Body of pancreas (tissue), 4 donors: ENCODE measurements around the gene ZNF460. TPM values are rescaled to one million over a fixed set of nuclear protein-coding genes. Genes with fewer than 3 reads are reported as not detected.
A peak's percentile ranks its signal among the peaks of the same experiment; 100 is the strongest.

Experiments
- ATAC-seq: fragments of 150-250 bp; one replicate; pipeline ENCODE4 v1.9.1; 2016
- DNase-seq, 4 donors: peaks; one replicate each; pipeline ENCODE4 v3.0.0-alpha.2; 2019
- H3K27ac ChIP-seq, 4 donors: fragments of 200-600 bp; sonication (generic); 1 replicate in 3 of 4; 2 replicates in 1 of 4; pipeline versions ENCODE4 v1.5.1 to v1.6.1; 2016 to 2019; ENCODE audit warnings: mild to moderate bottlenecking in 1 of 4, mixed read lengths in 1 of 4, moderate library complexity in 1 of 4
- H3K27me3 ChIP-seq, 2 donors: fragments of 200-600 bp; sonication (generic); one replicate each; pipeline ENCODE4 v1.6.0; 2016; ENCODE audit warnings: mild to moderate bottlenecking in 1 of 2
- H3K36me3 ChIP-seq, 2 donors: fragments of 200-600 bp; sonication (generic); replicated peaks in 1 of 2; 2 replicates each; pipeline ENCODE4 v1.5.1; 2016; ENCODE audit warnings: low read depth in 2 of 2; ENCODE audit not compliant: insufficient read depth in 1 of 2
- H3K4me1 ChIP-seq: fragments of 200-600 bp; sonication (generic); one replicate; pipeline ENCODE4 v1.6.0; 2016
- H3K4me3 ChIP-seq, 2 donors: fragments of 200-600 bp; sonication (generic); 1 replicate in 1 of 2; 2 replicates in 1 of 2; pipeline ENCODE4 v1.5.1; 2016 to 2019
- H3K9me3 ChIP-seq, 3 donors: fragments of 200-600 bp; sonication (generic); 1 replicate in 2 of 3; 2 replicates in 1 of 3; pipeline ENCODE4 v1.5.1; 2016
- POLR2A ChIP-seq, 3 donors: fragments of 450-650 bp; IDR thresholded peaks; one replicate each; pipeline ENCODE4 v1.6.1; 2016; ENCODE audit warnings: antibody characterized with exemption in 3 of 3, mild to moderate bottlenecking in 2 of 3
- WGBS, 2 donors: methylation state at CpG; one replicate each; pipeline ENCODE4 v1.1.5; 2017; 5-methylcytosine and 5-hydroxymethylcytosine counted together
- intact Hi-C: fragments of 100-400 bp; cut with DNase I; formaldehyde crosslinking; loops from one replicate; pipeline ENCODE4 v1.15.1; 2023
- total RNA-seq, 2 donors: library from RNA; depleted of rRNA; stranded (reverse); fragments of >200 nt; gene quantifications; one replicate each; pipeline ENCODE4 v1.1.0, GENCODE V29; 2016
- TF ChIP-seq, protein P1 (sequence below), 7 experiments: fragments of 450-650 bp in 4 of 7; fragments of 200-600 bp in 3 of 7; sonication (generic) in 3 of 7; IDR thresholded peaks; one replicate each; pipeline ENCODE4 v1.5.1; 2016 to 2019; ENCODE audit warnings: antibody characterized with exemption in 7 of 7

Gene ZNF460
- total RNA-seq, 2 donors from 2014 or later = 22.7 to 30.1 TPM

DNA sequence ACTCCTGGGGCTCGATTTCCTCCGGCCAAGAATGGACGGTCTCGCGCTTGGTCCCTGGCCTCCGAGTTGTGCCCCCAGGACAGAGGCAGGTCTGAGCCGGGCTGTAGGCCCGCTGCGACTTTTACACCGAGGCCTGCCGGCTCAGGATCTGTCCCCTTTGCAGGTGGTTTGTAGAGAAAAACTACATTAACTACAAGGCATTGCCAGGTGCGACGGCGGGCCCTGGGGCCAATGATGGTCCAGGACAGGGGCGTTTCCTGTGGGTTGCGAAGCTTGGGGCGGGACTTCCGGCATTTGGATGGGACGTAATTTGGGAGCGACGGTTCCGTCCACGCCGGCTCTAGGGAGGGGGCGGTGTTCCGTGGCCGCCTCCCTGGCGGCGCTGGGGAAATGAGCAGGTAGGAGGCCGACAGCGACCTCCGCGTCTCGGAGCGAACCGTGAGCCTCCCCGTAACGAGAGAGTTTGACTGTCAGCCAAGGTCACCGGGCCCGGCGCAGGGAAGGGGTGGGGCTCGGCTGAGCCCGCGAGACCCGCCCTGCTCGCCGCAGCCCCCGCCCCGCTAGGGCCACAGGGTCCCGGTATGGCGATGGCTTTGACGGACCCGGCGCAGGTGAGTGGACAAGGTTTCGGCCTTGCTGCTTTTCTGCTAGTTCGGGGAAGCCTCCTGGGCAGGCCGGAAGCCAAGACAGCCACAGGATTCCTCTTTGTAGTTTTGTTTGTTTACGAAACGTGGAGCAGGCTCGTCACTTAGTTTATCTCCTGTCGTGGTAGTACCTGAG lies 39.8 kb upstream of the ZNF460 start, which contains the start of gene ZNF805:
TSS of gene ZNF805 (plus strand) at position 322 of the 780 bp plus-strand sequence. CDS start at position 582, 260 bp downstream.
- Histone ChIP-seq H3K27me3 (no peaks in the 10 kb centered on the region), H3K27ac (peak within 1 kb of the TSS; percentile 70 to 91 (median 83)), H3K9me3 (no peaks in the 10 kb centered on the region), H3K4me1 (peaks cover 26% of the 10 kb centered on the region), H3K4me3 (peak within 1 kb of the TSS; percentile 67 to 73), H3K36me3 (peaks cover 6 to 9% of the 10 kb centered on the region in 2 donors)
- intact Hi-C loops = no loop called here
- ATAC-seq = peak; percentile 98
- 0% methylated on average over 6 to 54 of the region's 61 CpGs for WGBS, 2 donors
- peak; percentile 96 to 97 (median 96) for DNase-seq
- peak; percentile 27 to 74 (median 74) for TF ChIP-seq POLR2A (IDR thresholded peaks at IDR 0.05)
- TF ChIP-seq, protein P1, sequence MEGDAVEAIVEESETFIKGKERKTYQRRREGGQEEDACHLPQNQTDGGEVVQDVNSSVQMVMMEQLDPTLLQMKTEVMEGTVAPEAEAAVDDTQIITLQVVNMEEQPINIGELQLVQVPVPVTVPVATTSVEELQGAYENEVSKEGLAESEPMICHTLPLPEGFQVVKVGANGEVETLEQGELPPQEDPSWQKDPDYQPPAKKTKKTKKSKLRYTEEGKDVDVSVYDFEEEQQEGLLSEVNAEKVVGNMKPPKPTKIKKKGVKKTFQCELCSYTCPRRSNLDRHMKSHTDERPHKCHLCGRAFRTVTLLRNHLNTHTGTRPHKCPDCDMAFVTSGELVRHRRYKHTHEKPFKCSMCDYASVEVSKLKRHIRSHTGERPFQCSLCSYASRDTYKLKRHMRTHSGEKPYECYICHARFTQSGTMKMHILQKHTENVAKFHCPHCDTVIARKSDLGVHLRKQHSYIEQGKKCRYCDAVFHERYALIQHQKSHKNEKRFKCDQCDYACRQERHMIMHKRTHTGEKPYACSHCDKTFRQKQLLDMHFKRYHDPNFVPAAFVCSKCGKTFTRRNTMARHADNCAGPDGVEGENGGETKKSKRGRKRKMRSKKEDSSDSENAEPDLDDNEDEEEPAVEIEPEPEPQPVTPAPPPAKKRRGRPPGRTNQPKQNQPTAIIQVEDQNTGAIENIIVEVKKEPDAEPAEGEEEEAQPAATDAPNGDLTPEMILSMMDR (IDR thresholded peaks at IDR 0.05) = peak in 4 of 7 experiments; percentile 13 to 36 (median 30)

DNA sequence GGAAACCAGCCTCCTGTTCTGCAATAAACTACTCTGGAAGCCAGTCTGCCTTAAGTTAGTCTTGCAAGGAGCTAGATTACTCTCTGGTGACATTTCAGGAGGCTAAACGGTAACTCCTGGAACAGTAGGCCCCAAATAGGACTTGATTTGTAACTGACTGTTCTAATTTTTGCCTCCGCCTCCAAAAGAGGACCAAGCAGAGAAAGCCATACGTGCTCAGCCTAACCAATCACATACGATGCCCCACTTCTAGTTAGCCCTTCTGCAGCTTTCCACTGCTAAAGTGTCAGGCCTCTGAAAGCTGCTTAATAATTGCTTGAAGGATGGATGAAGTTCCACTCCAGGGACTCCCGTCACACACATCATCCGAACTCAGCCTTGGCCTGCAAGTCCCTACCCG lies 39.1 kb upstream of the ZNF460 start:
- H3K27me3 ChIP-seq = no peaks in the 10 kb centered on the region
- intact Hi-C loops = no loop called here
- no peak for DNase-seq
- peak overlapping the region; percentile 67 to 73 for H3K4me3 ChIP-seq
- no peak for ATAC-seq
- peaks cover 26% of the 10 kb centered on the region for H3K4me1 ChIP-seq
- 6 to 11% methylated on average over 7 of the region's 7 CpGs for WGBS, 2 donors
- H3K9me3 ChIP-seq = no peaks in the 10 kb centered on the region
- H3K27ac ChIP-seq = peak overlapping the region; percentile 70 to 91 (median 83)
- H3K36me3 ChIP-seq = peaks cover 6 to 11% of the 10 kb centered on the region in 2 donors
- TF ChIP-seq POLR2A (IDR thresholded peaks at IDR 0.05) = no peak
- TF ChIP-seq, protein P1 (IDR thresholded peaks at IDR 0.05) = no peak

DNA sequence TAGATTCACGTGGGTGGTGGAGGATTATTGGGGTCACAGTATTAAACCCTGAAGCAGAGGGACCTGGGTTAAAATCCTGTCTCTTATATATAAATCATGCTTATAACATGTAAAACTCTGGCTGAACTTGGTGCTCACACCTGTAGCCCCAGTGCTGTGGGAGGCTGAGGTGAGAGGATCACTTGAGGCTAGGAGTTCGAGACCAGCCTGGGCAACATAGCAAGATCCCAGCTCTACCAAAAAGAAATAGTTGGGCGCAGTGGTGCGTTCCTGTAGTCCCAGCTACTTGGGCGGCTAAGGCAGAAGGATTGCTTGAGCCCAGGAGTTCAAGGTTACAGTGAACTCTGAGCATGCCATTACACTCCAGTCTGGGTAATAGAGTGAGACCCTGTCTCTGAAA lies 37.5 kb upstream of the ZNF460 start:
- intact Hi-C loops = no loop called here
- TF ChIP-seq, protein P1 (IDR thresholded peaks at IDR 0.05) = no peak
- no peak for TF ChIP-seq POLR2A (IDR thresholded peaks at IDR 0.05)
- H3K27me3 ChIP-seq = no peaks in the 10 kb centered on the region
- no peak overlapping the region for H3K27ac ChIP-seq
- WGBS, 2 donors = 87 to 94% methylated on average over 4 to 5 of the region's 5 CpGs
- peaks cover 26% of the 10 kb centered on the region for H3K4me1 ChIP-seq
- DNase-seq = no peak
- H3K4me3 ChIP-seq = no peak overlapping the region
- ATAC-seq = no peak
- no peaks in the 10 kb centered on the region for H3K9me3 ChIP-seq
- H3K36me3 ChIP-seq = peaks cover 6 to 13% of the 10 kb centered on the region in 2 donors

DNA sequence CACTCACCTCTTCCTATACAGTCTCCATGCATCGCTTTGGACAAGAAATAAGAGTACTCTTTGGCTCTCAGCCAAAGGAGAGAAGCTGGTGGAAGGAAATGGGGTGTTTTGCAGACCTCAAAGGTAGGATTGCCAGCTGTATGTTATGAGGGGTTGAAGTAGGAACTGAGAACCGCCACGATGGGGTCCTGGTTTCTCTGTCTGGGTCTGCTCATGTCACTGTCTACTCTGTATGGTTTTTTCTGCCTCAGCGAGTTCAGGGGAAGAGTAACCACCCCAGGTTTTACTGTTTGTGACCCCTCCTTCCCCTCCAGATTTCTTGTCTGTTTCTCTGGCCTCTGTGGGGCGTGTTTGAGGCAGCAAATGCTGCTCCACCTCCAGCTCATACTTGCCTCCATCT lies 35.8 kb upstream of the ZNF460 start:
- H3K9me3 ChIP-seq = no peaks in the 10 kb centered on the region
- ATAC-seq (no peak), DNase-seq (no peak)
- WGBS, 2 donors = 87 to 97% methylated on average over 5 of the region's 5 CpGs
- H3K36me3 ChIP-seq = peaks cover 13 to 21% of the 10 kb centered on the region in 2 donors
- H3K27me3 ChIP-seq = no peaks in the 10 kb centered on the region
- peaks cover 26% of the 10 kb centered on the region for H3K4me1 ChIP-seq
- TF ChIP-seq, protein P1 (IDR thresholded peaks at IDR 0.05) = no peak
- TF ChIP-seq POLR2A (IDR thresholded peaks at IDR 0.05) = no peak
- intact Hi-C loops = no loop called here
- no peak overlapping the region for H3K4me3 ChIP-seq
- no peak overlapping the region for H3K27ac ChIP-seq
